Nucleus accumbens (tissue), 56 donors: ENCODE measurements around the gene LRP10.
"Not testable (repeated sequence)": the region's sequence is repeated elsewhere in the genome, so short reads cannot be mapped to it uniquely, and the experiment has no call there.

Experiments
- DNase-seq, 56 donors: peaks; one replicate each; lab custom pipeline; 2025; lab: John Stamatoyannopoulos, UW

The LRP10 gene

GRCh38 chr14:22842211-22843122, 29.1 kb upstream of the LRP10 start:
- DNase-seq: no peak

GRCh38 chr14:22843123-22843925, 28.2 kb upstream of the LRP10 start:
- DNase-seq: no peak

- DNase-seq: no peak
Measured at GRCh38 chr14:22844221-22845102, 27.1 kb upstream of the LRP10 start.

DNA sequence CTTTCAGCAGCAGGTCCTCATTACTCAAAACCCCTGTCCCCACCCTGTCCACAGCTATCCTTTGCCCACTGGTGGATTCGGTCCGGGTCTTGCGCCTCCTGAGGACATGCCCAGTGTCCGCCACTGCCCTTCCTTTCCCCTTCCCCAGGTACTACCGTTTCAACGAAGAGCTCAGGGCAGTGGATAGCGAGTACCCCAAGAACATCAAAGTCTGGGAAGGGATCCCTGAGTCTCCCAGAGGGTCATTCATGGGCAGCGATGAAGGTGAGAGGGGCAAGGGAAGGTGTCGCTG, 26.5 kb upstream of the LRP10 start:
- no peak for DNase-seq

- DNase-seq: no peak
Measured at GRCh38 chr14:22845821-22846625, 25.5 kb upstream of the LRP10 start.

DNA sequence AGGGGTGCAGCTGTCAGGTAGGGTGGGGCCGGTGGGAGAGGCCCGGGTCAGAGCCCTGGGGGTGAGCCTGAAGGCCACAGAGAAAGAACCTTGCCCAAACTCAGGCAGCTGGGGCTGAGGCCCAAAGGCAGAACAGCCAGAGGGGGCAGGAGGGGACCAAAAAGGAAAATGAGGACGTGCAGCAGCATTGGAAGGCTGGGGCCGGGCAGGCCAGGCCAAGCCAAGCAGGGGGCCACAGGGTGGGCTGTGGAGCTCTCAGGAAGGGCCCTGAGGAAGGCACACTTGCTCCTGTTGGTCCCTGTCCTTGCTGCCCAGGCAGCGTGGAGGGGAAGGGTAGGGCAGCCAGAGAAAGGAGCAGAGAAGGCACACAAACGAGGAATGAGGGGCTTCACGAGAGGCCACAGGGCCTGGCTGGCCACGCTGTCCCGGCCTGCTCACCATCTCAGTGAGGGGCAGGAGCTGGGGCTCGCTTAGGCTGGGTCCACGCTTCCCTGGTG, 24.7 kb upstream of the LRP10 start:
- no peak for DNase-seq

DNA sequence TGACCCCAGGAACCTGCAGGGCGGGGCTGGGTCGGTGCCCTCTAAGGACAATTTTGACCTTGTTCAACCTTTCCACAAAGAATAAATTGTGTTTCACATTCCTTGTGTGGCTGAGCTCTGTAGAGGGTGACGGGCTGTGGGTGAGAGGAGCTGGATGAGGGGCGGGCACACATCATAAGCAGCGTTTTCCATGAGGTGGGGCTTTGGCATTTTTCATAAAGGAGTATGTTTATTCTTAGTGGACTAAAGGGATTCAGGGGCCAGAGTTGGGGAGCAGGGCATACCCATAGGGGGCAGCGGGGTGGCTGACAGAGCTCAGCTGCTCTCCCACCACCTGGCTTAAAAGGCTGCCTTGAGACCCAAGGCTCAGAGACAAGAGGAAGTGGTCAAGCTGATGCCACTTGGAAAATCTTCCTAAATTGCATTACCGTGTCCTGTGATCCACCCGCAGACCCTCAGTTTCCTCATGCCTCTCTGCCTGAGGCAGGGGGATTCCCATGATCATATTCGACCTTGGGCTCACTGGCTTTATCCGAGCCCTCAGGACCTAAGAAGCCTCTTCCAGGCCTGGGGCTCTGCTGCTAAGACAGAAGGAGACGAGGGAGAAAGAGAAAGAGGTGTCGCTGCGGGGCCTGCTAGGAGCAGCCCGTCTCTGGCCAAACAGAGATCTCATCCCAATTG, 23.7 kb upstream of the LRP10 start:
- no peak for DNase-seq

GRCh38 chr14:22848351-22849164, 23.0 kb upstream of the LRP10 start:
- DNase-seq: peak in 11 of 56 donors; percentile 5 to 40 (median 23)

GRCh38 chr14:22849212-22849819, 22.2 kb upstream of the LRP10 start:
- DNase-seq: peak in 21 of 56 donors; percentile 7 to 66 (median 36)

- peak in 41 of 56 donors; percentile 15 to 83 (median 48) for DNase-seq
Measured at GRCh38 chr14:22850944-22851764, 20.4 kb upstream of the LRP10 start.

GRCh38 chr14:22852178-22852577, 19.4 kb upstream of the LRP10 start:
- DNase-seq: not testable (repeated sequence)

DNA sequence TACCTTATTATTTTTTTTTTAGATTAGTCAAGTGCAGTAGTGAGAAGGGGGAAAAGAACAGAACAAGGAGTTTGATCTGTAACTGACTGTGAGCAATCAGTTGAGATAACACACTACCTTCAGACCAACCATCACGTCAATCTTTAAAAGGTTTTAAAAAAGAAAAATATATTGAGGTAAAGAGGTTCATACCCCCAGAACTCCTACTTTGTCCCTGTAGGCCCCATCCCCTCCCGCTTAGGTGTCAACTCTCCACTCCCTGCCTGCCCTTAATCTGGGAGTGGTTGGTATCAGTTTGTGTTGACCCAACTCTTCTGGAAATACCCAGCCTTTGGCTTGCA, 19.0 kb upstream of the LRP10 start:
- no peak for DNase-seq

DNA sequence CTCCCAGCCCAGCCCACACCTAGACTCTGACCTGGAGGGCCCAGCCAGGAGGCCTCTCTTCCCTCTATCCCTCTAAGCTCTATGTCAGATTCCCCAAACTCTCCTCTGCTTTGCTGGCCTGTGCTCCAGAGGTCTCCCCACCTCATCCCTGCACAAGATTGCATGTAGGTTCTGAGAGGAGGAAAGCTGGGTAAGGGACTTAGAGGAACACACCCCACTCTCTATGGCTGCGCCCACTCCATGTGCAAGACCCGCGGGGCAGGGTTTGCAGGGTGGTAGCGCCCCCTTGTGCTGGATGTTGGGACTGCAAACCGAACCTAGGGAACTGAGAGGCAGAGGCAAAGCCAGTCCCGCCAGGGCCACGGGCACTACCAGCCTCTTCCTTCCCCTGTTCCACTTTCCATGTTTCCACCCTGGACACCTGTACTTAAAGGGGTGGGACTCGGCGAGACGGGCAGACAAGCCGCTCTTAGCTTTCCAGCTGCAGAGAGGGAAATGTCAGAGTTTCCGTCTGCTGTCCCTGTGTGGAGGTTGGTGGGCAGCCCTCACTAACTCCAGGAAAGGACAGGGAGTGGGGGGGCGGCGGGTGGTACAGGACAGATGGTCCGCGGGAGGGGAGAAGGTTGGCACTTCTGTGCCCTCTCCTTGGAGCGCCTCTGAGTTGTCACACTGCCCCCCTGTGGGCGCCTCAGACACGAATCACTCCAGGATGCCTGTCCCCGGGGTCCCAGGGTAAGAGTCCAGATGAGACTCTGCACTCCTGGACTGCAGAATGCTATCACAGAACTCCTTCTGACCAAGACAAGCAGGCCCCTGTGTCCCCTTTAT, 18.4 kb upstream of the LRP10 start:
- DNase-seq: peak in 51 of 56 donors; percentile 20 to 94 (median 71)

GRCh38 chr14:22854296-22854695, 17.2 kb upstream of the LRP10 start:
- not testable (repeated sequence) for DNase-seq

DNA sequence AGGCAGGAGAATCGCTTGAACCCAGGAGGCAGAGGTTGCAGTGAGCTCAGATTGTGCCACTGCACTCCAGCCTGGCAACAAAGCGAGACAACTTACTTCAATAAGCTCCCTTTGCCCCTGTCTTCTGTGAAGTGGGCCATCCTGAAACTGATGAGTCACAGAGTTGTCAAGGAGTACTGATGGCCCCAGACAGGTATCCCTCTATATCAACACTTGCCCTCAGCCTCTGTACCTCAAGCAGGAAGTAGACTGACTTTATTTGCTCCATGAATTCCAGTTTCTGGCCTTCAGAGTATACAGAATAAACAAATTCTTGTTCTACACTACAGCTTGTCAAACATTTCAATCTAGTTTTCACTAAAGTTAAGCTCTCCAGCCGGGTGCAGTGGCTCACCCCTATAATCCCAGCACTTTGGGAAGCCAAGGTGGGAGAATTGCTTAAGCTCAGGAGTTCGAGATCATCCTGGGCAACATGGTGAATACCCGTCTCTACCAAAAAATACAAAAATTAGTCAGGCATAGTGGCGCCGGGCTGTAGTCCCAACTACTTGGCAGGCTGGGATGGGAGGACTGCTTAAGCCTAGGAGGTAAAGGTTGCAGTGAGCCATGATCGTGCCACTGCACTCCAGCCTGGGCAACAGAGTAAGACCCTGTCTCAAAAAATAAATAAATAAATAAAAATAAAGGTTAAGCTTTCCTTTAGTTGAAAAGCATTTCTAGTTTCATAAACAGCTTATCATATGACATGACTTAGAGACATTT, 16.4 kb upstream of the LRP10 start:
- no peak for DNase-seq
